ENCODE results near the gene SPAG5. TPM values are rescaled to one million over a fixed set of nuclear protein-coding genes. Genes with fewer than 3 reads are reported as not detected.
A peak's percentile ranks its signal among the peaks of the same experiment; 100 is the strongest.
"Not testable (repeated sequence)": the region's sequence is repeated elsewhere in the genome, so short reads cannot be mapped to it uniquely, and the experiment has no call there.

Gene SPAG5
- total RNA-seq, 1 donor from 2014 or later: 3.2 TPM

GRCh38 chr17:28577466-28577824 is 21.4 kb downstream of the SPAG5 start:
- DNase-seq: no peak
- TF ChIP-seq CTCF (IDR thresholded peaks at IDR 0.05): no peak
- Histone ChIP-seq H3K36me3 (no peaks in the 10 kb centered on the region), H3K4me3 (no peak overlapping the region), H3K27me3 (no peaks in the 10 kb centered on the region), H3K9me3 (no peaks in the 10 kb centered on the region), H3K4me1 (peaks cover 7% of the 10 kb centered on the region), H3K27ac (no peak overlapping the region)
- intact Hi-C loops (cut with DNase I): no loop called here
- no peak for ATAC-seq

- TF ChIP-seq CTCF (IDR thresholded peaks at IDR 0.05): no peak
- peak; percentile 99 for ATAC-seq
- peak within 1 kb of the TSS; percentile 33 for H3K4me3 ChIP-seq
Measured at GRCh38 chr17:28576758-28577465, 21.9 kb downstream of the SPAG5 start, which contains the start of gene ALDOC. Gene ALDOC, minus strand, starts transcription at chr17:28576895. Its CDS starts 1,363 bp downstream, at chr17:28575532.

GRCh38 chr17:28576016-28576415 is 22.8 kb downstream of the SPAG5 start:
- H3K4me3 ChIP-seq; H3K9me3 ChIP-seq; intact Hi-C loops (cut with DNase I); H3K36me3 ChIP-seq; H3K27me3 ChIP-seq; ATAC-seq; DNase-seq; H3K27ac ChIP-seq: not testable (repeated sequence)
- H3K4me1 ChIP-seq: peaks cover 14% of the 10 kb centered on the region

More at GRCh38 chr17:28576758-28577465, 21.9 kb downstream of the SPAG5 start, which contains the start of gene ALDOC:
- no peaks in the 10 kb centered on the region for H3K36me3 ChIP-seq
- H3K4me1 ChIP-seq: peaks cover 12% of the 10 kb centered on the region
- no peak within 1 kb of the TSS for H3K27ac ChIP-seq
- peak; percentile 99 for DNase-seq
- no peaks in the 10 kb centered on the region for H3K27me3 ChIP-seq
- no peaks in the 10 kb centered on the region for H3K9me3 ChIP-seq
- intact Hi-C loops (cut with DNase I): no loop called here

GRCh38 chr17:28575126-28575795 is 23.6 kb downstream of the SPAG5 start:
- H3K4me3 ChIP-seq: no peak overlapping the region
- no peaks in the 10 kb centered on the region for H3K9me3 ChIP-seq
- DNase-seq (no peak), ATAC-seq (no peak)
- no peaks in the 10 kb centered on the region for H3K36me3 ChIP-seq
- H3K4me1 ChIP-seq: peaks cover 17% of the 10 kb centered on the region
- no peaks in the 10 kb centered on the region for H3K27me3 ChIP-seq
- intact Hi-C loops (cut with DNase I): no loop called here
- no peak overlapping the region for H3K27ac ChIP-seq
- no peak for TF ChIP-seq CTCF (IDR thresholded peaks at IDR 0.05)

GRCh38 chr17:28574526-28574925 is 24.3 kb downstream of the SPAG5 start:
- Histone ChIP-seq H3K4me3 (no peak overlapping the region), H3K4me1 (peaks cover 24% of the 10 kb centered on the region), H3K36me3 (no peaks in the 10 kb centered on the region), H3K9me3 (no peaks in the 10 kb centered on the region), H3K27me3 (no peaks in the 10 kb centered on the region), H3K27ac (no peak overlapping the region)
- intact Hi-C loops (cut with DNase I): no loop called here
- no peak for TF ChIP-seq CTCF (IDR thresholded peaks at IDR 0.05)
- no peak for DNase-seq
- ATAC-seq: no peak

GRCh38 chr17:28573966-28574480 is 24.8 kb downstream of the SPAG5 start:
- no peaks in the 10 kb centered on the region for H3K36me3 ChIP-seq
- TF ChIP-seq CTCF (IDR thresholded peaks at IDR 0.05): no peak
- H3K9me3 ChIP-seq: no peaks in the 10 kb centered on the region
- H3K27me3 ChIP-seq: no peaks in the 10 kb centered on the region
- ATAC-seq (no peak), DNase-seq (no peak)
- H3K4me3 ChIP-seq: no peak overlapping the region
- intact Hi-C loops (cut with DNase I): no loop called here
- H3K4me1 ChIP-seq: peaks cover 24% of the 10 kb centered on the region
- no peak overlapping the region for H3K27ac ChIP-seq

Data from upper lobe of right lung (tissue), 1 donor.